SJCRH30 (cell line): ENCODE results near the gene COG1. TPM values are rescaled to one million over a fixed set of nuclear protein-coding genes. Genes with fewer than 3 reads are reported as not detected.

Experiments
- DNase-seq, 2 experiments: peaks; one replicate each; pipeline ENCODE4 v3.0.0-alpha.2; 2015 to 2020
- H3K27ac ChIP-seq: fragments of 250-450 bp; sonication (Bioruptor Pico); 2 replicates; pipeline ENCODE4 v1.5.1; 2020; ENCODE audit warnings: mild to moderate bottlenecking, moderate library complexity
- H3K27me3 ChIP-seq: fragments of 250-450 bp; sonication (Bioruptor Pico); 2 replicates; pipeline ENCODE4 v1.5.1; 2020; ENCODE audit warnings: mild to moderate bottlenecking, moderate library complexity
- H3K36me3 ChIP-seq: fragments of 250-450 bp; sonication (Bioruptor Pico); 2 replicates; pipeline ENCODE4 v1.5.1; 2020; ENCODE audit warnings: mild to moderate bottlenecking, moderate library complexity
- H3K4me1 ChIP-seq: fragments of 250-450 bp; sonication (Bioruptor Pico); 2 replicates; pipeline ENCODE4 v1.5.1; 2020; ENCODE audit warnings: mild to moderate bottlenecking, moderate library complexity
- H3K4me3 ChIP-seq: fragments of 250-450 bp; sonication (Bioruptor Pico); 2 replicates; pipeline ENCODE4 v1.5.1; 2020; ENCODE audit warnings: mild to moderate bottlenecking, moderate library complexity
- H3K9me3 ChIP-seq: fragments of 250-450 bp; sonication (Bioruptor Pico); replicated peaks from 2 replicates; pipeline ENCODE4 v1.5.1; 2020; ENCODE audit warnings: mild to moderate bottlenecking, moderate library complexity
- total RNA-seq: library from RNA; depleted of rRNA; stranded (reverse); fragments of >200 nt; shearing (Covaris generic); gene quantifications from 2 replicates; pipeline ENCODE4 v1.2.3, GENCODE V29; 2014; rRNA removed

Gene COG1
- total RNA-seq, 1 experiment from 2014 or later, result 35.3 TPM

DNA sequence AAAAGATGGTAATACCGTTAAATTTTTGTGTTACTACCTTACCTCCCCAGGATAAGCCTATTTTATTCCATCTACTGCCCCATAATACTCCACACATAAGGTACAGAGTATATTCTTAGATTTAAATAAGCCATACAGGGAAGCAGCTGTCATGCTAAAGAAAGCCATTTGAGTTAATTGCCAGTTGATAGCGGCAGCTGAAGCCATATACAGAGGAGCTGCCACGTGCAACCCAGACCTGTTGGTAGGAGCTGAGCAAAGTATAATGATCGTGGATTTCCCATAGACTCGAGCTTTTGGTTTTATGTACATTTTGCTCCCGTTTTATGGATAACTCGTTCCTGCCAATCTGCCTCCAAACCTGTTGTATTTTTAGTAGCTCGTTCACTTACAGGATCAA, 56.8 kb downstream of the COG1 start:
- Histone ChIP-seq H3K27ac (no peak overlapping the region), H3K27me3 (no peaks in the 10 kb centered on the region), H3K36me3 (peaks cover 31% of the 10 kb centered on the region), H3K4me3 (no peak overlapping the region), H3K9me3 (no peaks in the 10 kb centered on the region), H3K4me1 (peaks cover 4% of the 10 kb centered on the region; the same call in 1 of the 2 replicates)
- DNase-seq, result peak in 1 of 2 experiments; percentile 54

DNA sequence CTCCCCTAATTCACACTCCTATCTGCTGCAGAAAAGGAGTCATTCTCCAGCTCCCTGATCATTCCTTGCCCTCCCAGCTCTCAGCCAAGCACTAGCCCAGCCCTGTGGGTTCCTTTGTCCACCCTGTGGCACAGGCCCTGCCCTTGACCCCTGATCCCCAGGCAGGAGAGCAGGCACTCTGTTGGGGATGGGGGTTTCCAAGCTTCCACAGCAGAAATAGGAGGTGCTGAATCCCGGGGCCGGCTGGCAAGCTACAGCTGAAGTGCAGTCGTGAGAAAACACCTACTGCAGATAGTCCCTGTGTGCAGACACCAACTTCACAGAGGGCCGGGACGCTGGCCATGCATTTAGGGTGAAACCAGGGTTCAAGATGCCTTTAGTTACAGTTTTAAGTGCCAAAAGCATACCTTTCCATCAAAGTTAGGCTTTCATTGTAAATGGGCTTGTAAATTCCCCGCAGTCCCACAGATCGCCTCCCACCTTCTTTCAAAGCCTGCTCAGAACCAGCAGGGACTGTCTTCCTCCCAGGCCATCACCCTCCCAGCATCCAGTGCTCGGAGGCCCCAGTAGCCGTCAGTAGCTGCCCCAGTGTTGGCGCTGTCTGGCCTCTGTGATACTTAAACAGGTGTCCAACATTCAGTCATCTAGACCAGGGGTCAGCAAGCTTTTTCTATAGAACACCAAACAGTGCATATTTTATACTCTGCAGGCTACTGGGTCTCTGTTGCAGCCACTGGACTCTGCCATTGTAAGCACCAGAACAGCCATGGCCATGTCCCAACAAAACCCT, 58.2 kb downstream of the COG1 start:
- Histone ChIP-seq H3K4me1 (peaks cover 4% of the 10 kb centered on the region; the same call in 1 of the 2 replicates), H3K27ac (no peak overlapping the region), H3K27me3 (no peaks in the 10 kb centered on the region), H3K9me3 (no peaks in the 10 kb centered on the region), H3K36me3 (peaks cover 18% of the 10 kb centered on the region), H3K4me3 (no peak overlapping the region)
- DNase-seq, result no peak

DNA sequence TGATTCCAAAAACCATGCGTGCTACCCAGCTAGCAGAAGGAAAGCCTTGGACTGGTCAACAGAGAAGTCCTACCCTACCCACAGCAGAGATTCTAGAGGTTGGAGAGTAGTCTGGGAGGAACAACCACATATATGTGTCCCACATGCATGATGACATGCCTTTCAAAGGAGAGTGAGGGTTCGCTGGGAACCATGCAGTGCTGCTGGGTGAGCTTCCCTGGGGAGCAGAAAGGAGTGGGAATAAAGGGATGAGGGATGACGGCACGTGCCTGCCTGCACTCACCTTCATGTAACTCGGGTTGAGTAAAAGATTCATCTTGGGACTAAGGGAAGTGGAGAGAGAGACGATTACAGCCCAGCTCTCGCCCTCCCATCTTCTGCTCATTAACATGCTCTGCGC, 59.0 kb downstream of the COG1 start:
- Histone ChIP-seq H3K9me3 (no peaks in the 10 kb centered on the region), H3K27me3 (no peaks in the 10 kb centered on the region), H3K27ac (no peak overlapping the region), H3K4me1 (peaks cover 4% of the 10 kb centered on the region; the same call in 1 of the 2 replicates), H3K36me3 (peaks cover 14% of the 10 kb centered on the region), H3K4me3 (no peak overlapping the region)
- DNase-seq, result no peak

DNA sequence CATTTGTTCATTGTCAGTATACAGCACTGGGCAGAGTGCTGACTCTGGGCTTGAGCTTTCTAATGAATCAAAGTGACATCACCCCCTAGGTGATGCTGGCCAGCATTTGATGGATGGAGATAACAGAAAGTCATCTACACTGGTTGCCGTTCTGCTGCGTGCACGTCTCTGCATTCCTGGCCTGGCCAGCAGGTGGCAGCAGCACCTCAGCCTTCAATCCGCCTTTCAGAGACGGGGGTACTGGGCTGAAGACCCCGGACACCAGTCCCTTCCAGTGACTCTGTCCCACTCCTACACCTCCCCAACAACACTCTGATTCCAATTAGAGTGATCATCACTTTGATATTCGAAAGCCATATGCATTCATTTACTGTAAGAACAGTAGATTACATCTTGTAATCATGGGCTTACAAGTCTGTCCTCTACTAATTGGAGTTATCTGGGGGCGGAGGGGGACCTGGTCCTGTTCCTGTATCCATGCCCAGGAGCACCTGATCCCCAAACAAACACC, 62.9 kb downstream of the COG1 start:
- DNase-seq, result peak; percentile 44 to 79
- Histone ChIP-seq H3K9me3 (no peaks in the 10 kb centered on the region), H3K27me3 (no peaks in the 10 kb centered on the region), H3K27ac (no peak overlapping the region), H3K4me1 (no peaks in the 10 kb centered on the region), H3K4me3 (no peak overlapping the region), H3K36me3 (no peaks in the 10 kb centered on the region)

DNA sequence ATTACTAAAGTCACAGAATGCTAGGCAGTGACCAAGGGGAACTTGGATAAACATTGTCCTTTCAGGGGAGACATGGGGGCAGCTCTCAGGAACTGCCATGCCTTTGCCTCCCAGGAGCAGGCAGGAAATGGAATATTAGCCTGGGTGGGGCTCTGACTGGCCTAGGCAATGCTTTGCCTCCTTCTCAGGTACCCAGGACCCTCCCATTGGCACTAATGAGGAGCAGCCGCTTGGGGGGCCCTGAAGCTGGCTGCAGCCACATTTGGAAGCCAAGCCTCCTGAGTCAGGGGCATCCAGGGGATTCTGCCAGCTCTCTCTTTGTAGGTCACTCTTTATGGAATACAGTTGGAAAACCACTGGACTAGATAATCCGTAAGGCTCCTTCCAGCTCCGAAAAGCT, 63.4 kb downstream of the COG1 start:
- Histone ChIP-seq H3K36me3 (no peaks in the 10 kb centered on the region), H3K4me1 (no peaks in the 10 kb centered on the region), H3K9me3 (no peaks in the 10 kb centered on the region), H3K27ac (no peak overlapping the region), H3K4me3 (no peak overlapping the region), H3K27me3 (no peaks in the 10 kb centered on the region)
- peak in 1 of 2 experiments; percentile 30 for DNase-seq

DNA sequence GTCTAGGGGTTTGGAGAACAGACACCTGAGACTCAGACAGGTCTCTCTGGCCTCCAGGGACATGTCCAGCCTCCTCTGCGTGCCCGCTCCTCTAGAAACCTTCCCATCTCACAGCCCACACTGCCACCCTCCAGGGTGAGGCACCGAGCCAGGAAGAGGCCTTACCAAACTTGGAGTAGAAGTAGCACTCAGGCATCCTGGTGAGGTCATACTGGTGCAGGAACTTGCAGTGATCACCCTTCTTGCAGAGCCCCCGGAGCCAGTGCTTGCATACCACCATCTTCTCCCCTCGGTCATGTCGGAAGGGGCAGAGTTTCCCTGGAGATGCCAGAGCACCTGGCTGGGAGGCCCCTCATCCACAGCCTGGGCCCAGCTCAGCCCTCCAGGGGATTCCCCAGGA, 64.7 kb downstream of the COG1 start:
- H3K4me1 ChIP-seq, result peaks cover 6% of the 10 kb centered on the region
- DNase-seq, result peak in 1 of 2 experiments; percentile 23
- no peaks in the 10 kb centered on the region for H3K27me3 ChIP-seq
- H3K4me3 ChIP-seq, result no peak overlapping the region
- no peaks in the 10 kb centered on the region for H3K36me3 ChIP-seq
- no peak overlapping the region for H3K27ac ChIP-seq
- H3K9me3 ChIP-seq, result no peaks in the 10 kb centered on the region

Other genes starting within 250 kb of the COG1 start
- 5.4 and 9.3 TPM in 2 replicates for gene SLC39A11, start 100.4 kb upstream of the COG1 start, total RNA-seq
- 0.05 and 0.08 TPM in 2 replicates for gene SSTR2, start 28.0 kb upstream of the COG1 start, total RNA-seq
- not detected in 2 replicates for gene CPSF4L, start 68.8 kb downstream of the COG1 start, total RNA-seq
- gene CDC42EP4, start 118.9 kb downstream of the COG1 start, total RNA-seq, result 21.7 and 22.2 TPM in 2 replicates